Breast epithelium (tissue), 4 donors: ENCODE data around the gene RORB. TPM values are rescaled to one million over a fixed set of nuclear protein-coding genes. Genes with fewer than 3 reads are reported as not detected.

Experiments
- DNase-seq, 2 donors: peaks; one replicate each; pipeline ENCODE4 v3.0.0-alpha.2; 2019; ENCODE audit warnings: low spot score in 2 of 2
- H3K27ac ChIP-seq, 2 donors: fragments of 200-600 bp; sonication (generic) in 1 of 2; one replicate each; pipeline ENCODE4 v1.5.1; 2016 to 2019; ENCODE audit warnings: mild to moderate bottlenecking in 1 of 2
- H3K27me3 ChIP-seq, 2 donors: fragments of 200-600 bp; sonication (generic) in 1 of 2; one replicate each; pipeline versions ENCODE4 v1.5.1 to v1.6.0; 2017 to 2019; ENCODE audit warnings: control low read depth in 1 of 2, mild to moderate bottlenecking in 1 of 2
- H3K36me3 ChIP-seq: fragments of 200-600 bp; one replicate; pipeline ENCODE4 v1.5.1; 2019
- H3K4me1 ChIP-seq, 2 donors: fragments of 200-600 bp; sonication (generic); one replicate each; pipeline ENCODE4 v1.5.1; 2016 to 2019; ENCODE audit warnings: control low read depth in 1 of 2
- H3K4me3 ChIP-seq, 3 donors: fragments of 200-600 bp; sonication (generic); 1 replicate in 2 of 3; 2 replicates in 1 of 3; pipeline ENCODE4 v1.5.1; 2016 to 2019; ENCODE audit warnings: mild to moderate bottlenecking in 3 of 3, moderate library complexity in 2 of 3
- H3K9me3 ChIP-seq, 2 donors: fragments of 200-600 bp; sonication (generic) in 1 of 2; one replicate each; pipeline ENCODE4 v1.5.1; 2016 to 2019; ENCODE audit warnings: control low read depth in 1 of 2
- POLR2A ChIP-seq: fragments of 450-650 bp; IDR thresholded peaks from one replicate; pipeline ENCODE4 v1.6.1; 2016; ENCODE audit warnings: antibody characterized with exemption, mild to moderate bottlenecking, moderate library complexity
- POLR2AphosphoS5 ChIP-seq, 3 donors: sonication (generic); formaldehyde crosslinking; IDR thresholded peaks; one replicate each; pipeline ENCODE4 v1.6.1; 2017; ENCODE audit warnings: antibody characterized with exemption in 3 of 3
- intact Hi-C: fragments of 100-400 bp; cut with DNase I; formaldehyde crosslinking; loops from one replicate; pipeline ENCODE4 v1.15.1; 2023; ENCODE audit warnings: low total_unique reads
- total RNA-seq, 3 donors: library from RNA; depleted of rRNA; stranded (reverse); fragments of >200 nt; gene quantifications; one replicate each; pipeline ENCODE4 v1.1.0, GENCODE V29; 2016
- TF ChIP-seq, protein P1 (sequence below), 3 donors: fragments of 450-650 bp; IDR thresholded peaks; one replicate each; pipeline ENCODE4 v1.5.1; 2016 to 2017; ENCODE audit warnings: antibody characterized with exemption in 3 of 3, mild to moderate bottlenecking in 3 of 3, moderate library complexity in 3 of 3

The RORB gene
- total RNA-seq, 3 donors from 2014 or later: 0.33 to 3.7 (median 1.0) TPM

DNA sequence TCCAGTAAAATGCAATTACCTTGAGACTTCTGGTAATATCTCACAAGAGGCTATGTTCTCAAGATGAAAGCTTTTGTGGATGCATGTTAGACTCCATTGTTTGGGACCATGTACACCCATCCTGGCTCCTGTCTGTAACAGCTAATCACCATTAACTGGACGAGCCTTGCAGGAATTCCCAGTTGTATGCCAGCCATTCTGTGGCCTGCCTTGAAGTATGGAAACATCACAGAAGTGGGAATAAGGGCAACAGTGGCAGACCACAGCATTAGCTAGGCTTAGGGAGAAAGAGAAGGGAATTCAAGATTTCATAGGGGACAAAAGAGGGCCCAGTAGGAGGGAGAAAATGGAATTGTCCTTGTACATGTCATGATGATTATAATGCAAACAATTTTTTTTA lies 79.0 kb downstream of the RORB start:
- no peak for DNase-seq
- Histone ChIP-seq H3K27me3 (no peaks in the 10 kb centered on the region), H3K27ac (no peak overlapping the region), H3K4me1 (no peaks in the 10 kb centered on the region), H3K4me3 (no peak overlapping the region), H3K9me3 (no peaks in the 10 kb centered on the region), H3K36me3 (no peaks in the 10 kb centered on the region)
- TF ChIP-seq POLR2AphosphoS5 (IDR thresholded peaks at IDR 0.05): no peak
- TF ChIP-seq, protein P1, sequence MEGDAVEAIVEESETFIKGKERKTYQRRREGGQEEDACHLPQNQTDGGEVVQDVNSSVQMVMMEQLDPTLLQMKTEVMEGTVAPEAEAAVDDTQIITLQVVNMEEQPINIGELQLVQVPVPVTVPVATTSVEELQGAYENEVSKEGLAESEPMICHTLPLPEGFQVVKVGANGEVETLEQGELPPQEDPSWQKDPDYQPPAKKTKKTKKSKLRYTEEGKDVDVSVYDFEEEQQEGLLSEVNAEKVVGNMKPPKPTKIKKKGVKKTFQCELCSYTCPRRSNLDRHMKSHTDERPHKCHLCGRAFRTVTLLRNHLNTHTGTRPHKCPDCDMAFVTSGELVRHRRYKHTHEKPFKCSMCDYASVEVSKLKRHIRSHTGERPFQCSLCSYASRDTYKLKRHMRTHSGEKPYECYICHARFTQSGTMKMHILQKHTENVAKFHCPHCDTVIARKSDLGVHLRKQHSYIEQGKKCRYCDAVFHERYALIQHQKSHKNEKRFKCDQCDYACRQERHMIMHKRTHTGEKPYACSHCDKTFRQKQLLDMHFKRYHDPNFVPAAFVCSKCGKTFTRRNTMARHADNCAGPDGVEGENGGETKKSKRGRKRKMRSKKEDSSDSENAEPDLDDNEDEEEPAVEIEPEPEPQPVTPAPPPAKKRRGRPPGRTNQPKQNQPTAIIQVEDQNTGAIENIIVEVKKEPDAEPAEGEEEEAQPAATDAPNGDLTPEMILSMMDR (IDR thresholded peaks at IDR 0.05): no peak
- TF ChIP-seq POLR2A: no peak
- intact Hi-C loops: no loop called here

GRCh38 chr9:74577956-74578355 lies 80.8 kb downstream of the RORB start:
- intact Hi-C loops: no loop called here
- no peaks in the 10 kb centered on the region for H3K4me1 ChIP-seq
- H3K27me3 ChIP-seq: no peaks in the 10 kb centered on the region
- no peaks in the 10 kb centered on the region for H3K36me3 ChIP-seq
- TF ChIP-seq POLR2A (no peak), POLR2AphosphoS5 (IDR thresholded peaks at IDR 0.05) (no peak)
- TF ChIP-seq, protein P1 (IDR thresholded peaks at IDR 0.05): peak in 1 of 3 donors; percentile 10
- no peak for DNase-seq
- H3K27ac ChIP-seq: no peak overlapping the region
- no peaks in the 10 kb centered on the region for H3K9me3 ChIP-seq
- no peak overlapping the region for H3K4me3 ChIP-seq

DNA sequence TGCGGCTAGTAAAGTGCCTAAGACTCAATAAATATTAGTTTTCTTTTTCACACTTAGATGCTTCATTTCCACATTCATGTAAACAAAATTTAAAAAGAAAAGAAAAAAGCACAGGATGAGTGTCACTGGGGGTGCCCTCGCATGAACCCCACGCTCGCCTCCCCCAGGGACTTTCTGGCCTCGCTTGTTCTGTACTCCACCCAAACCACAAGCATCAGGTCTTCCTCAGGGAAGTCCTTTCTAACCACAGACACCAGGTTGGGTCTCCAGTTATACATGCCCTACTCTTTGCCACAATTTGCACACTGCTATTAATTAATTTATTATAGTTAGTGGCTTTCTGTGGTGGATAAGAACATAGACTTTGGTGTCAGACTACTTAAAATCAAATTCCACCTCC lies 92.4 kb downstream of the RORB start:
- DNase-seq: no peak
- H3K4me3 ChIP-seq: no peak overlapping the region
- TF ChIP-seq, protein P1 (IDR thresholded peaks at IDR 0.05): no peak
- H3K27me3 ChIP-seq: no peaks in the 10 kb centered on the region
- H3K9me3 ChIP-seq: no peaks in the 10 kb centered on the region
- no peaks in the 10 kb centered on the region for H3K36me3 ChIP-seq
- intact Hi-C loops: no loop called here
- H3K27ac ChIP-seq: no peak overlapping the region
- H3K4me1 ChIP-seq: no peaks in the 10 kb centered on the region

DNA sequence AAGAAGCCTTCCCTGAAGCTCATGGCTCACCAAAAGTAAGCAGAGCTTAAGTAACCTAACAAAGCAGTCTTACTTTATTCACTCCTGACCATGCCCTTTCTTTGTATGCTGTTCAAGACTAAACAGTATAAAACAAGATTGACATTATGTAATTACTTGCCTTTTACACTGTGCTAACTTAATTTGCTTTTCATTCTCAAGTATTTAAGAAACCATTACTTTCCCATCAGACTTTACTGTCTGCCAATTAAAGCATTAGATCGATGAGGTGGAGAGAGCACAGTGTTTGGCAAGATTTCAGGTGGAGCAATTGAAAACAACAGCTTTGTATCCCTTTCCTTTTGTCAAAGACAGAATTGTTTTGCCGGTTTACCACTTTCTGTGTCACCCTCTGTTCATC lies 98.2 kb downstream of the RORB start:
- intact Hi-C loops: no loop called here
- TF ChIP-seq, protein P1 (IDR thresholded peaks at IDR 0.05): no peak
- TF ChIP-seq POLR2A: no peak
- no peak for TF ChIP-seq POLR2AphosphoS5 (IDR thresholded peaks at IDR 0.05)
- DNase-seq: no peak

GRCh38 chr9:74598874-74599273 lies 101.7 kb downstream of the RORB start:
- Histone ChIP-seq H3K27ac (no peak overlapping the region), H3K27me3 (no peaks in the 10 kb centered on the region), H3K36me3 (no peaks in the 10 kb centered on the region), H3K4me3 (no peak overlapping the region), H3K4me1 (no peaks in the 10 kb centered on the region), H3K9me3 (no peaks in the 10 kb centered on the region)
- DNase-seq: no peak
- intact Hi-C loops: no loop called here
- no peak for TF ChIP-seq POLR2AphosphoS5 (IDR thresholded peaks at IDR 0.05)

More for the DNA sequence above, 98.2 kb downstream of the RORB start:
- no peaks in the 10 kb centered on the region for H3K36me3 ChIP-seq
- no peak overlapping the region for H3K27ac ChIP-seq
- H3K4me3 ChIP-seq: no peak overlapping the region
- H3K9me3 ChIP-seq: no peaks in the 10 kb centered on the region
- H3K27me3 ChIP-seq: no peaks in the 10 kb centered on the region
- H3K4me1 ChIP-seq: no peaks in the 10 kb centered on the region
